Spleen (tissue), 11 donors: ENCODE measurements around the gene TNPO1. TPM values are rescaled to one million over a fixed set of nuclear protein-coding genes. Genes with fewer than 3 reads are reported as not detected.

Experiments
- DNase-seq: peaks from one replicate; pipeline ENCODE4 v3.0.0-alpha.2; 2020
- H3K27ac ChIP-seq, 8 donors: fragments of 200-600 bp; sonication (generic) in 7 of 8; 1 replicate in 4 of 8; 2 replicates in 4 of 8; pipeline versions ENCODE4 v1.5.0 to v1.8.0; 2016 to 2021; ENCODE audit warnings: inconsistent platforms in 4 of 8, mild to moderate bottlenecking in 4 of 8, moderate library complexity in 1 of 8
- H3K27me3 ChIP-seq, 7 donors: fragments of 200-600 bp; sonication (generic) in 6 of 7; replicated peaks in 1 of 7; 1 replicate in 4 of 7; 2 replicates in 3 of 7; pipeline versions ENCODE4 v1.5.0 to v1.8.0; 2016 to 2021; ENCODE audit warnings: inconsistent platforms in 3 of 7, mild to moderate bottlenecking in 1 of 7
- H3K36me3 ChIP-seq, 6 donors: fragments of 200-600 bp; sonication (generic) in 5 of 6; 1 replicate in 4 of 6; 2 replicates in 2 of 6; pipeline versions ENCODE4 v1.5.0 to v1.8.0; 2016 to 2021; ENCODE audit warnings: inconsistent platforms in 2 of 6
- H3K4me1 ChIP-seq, 6 donors: fragments of 200-600 bp; sonication (generic) in 5 of 6; 1 replicate in 3 of 6; 2 replicates in 3 of 6; pipeline versions ENCODE4 v1.5.0 to v1.8.0; 2016 to 2021; ENCODE audit warnings: inconsistent platforms in 3 of 6
- H3K4me3 ChIP-seq, 8 donors: fragments of 200-600 bp; sonication (generic) in 7 of 8; 1 replicate in 4 of 8; 2 replicates in 4 of 8; pipeline versions ENCODE4 v1.5.0 to v1.8.0; 2016 to 2021; ENCODE audit warnings: inconsistent platforms in 4 of 8, mild to moderate bottlenecking in 4 of 8, moderate library complexity in 2 of 8
- H3K9me3 ChIP-seq, 8 donors: fragments of 200-600 bp; sonication (generic) in 7 of 8; 1 replicate in 4 of 8; 2 replicates in 4 of 8; pipeline versions ENCODE4 v1.5.0 to v1.8.0; 2016 to 2021; ENCODE audit warnings: inconsistent platforms in 4 of 8
- CTCF ChIP-seq, 11 experiments: fragments of 200-600 bp in 7 of 11; fragments of 450-650 bp in 4 of 11; sonication (generic) in 4 of 11; IDR thresholded peaks in 8 of 11; conservative IDR thresholded peaks in 3 of 11; 1 replicate in 7 of 11; 2 replicates in 4 of 11; pipeline versions ENCODE4 v1.4.0 to v1.8.0; 2016 to 2021; ENCODE audit warnings: antibody characterized with exemption in 11 of 11, inconsistent platforms in 4 of 11, mild to moderate bottlenecking in 1 of 11
- POLR2A ChIP-seq, 3 donors: fragments of 450-650 bp; IDR thresholded peaks; one replicate each; pipeline ENCODE4 v1.5.1; 2017; ENCODE audit warnings: antibody characterized with exemption in 3 of 3, mild to moderate bottlenecking in 1 of 3
- POLR2AphosphoS5 ChIP-seq, 3 donors: sonication (generic); formaldehyde crosslinking; IDR thresholded peaks; one replicate each; pipeline ENCODE4 v1.5.1; 2017; ENCODE audit warnings: antibody characterized with exemption in 3 of 3
- WGBS, 5 donors: extraction: QIAGEN DNeasy Blood & Tissue Kit in 3 of 5; methylation state at CpG; one replicate each; pipeline versions ENCODE4 v1.1.5 to v1.1.7; 2013 to 2018; 5-methylcytosine and 5-hydroxymethylcytosine counted together
- intact Hi-C: fragments of 100-400 bp; cut with DNase I; formaldehyde crosslinking; loops from one replicate; pipeline ENCODE4 v1.15.0; 2023; ENCODE audit warnings: low total_unique reads
- polyA plus RNA-seq, 3 donors: library from polyadenylated mRNA; stranded (reverse); fragments of 200-250 nt; gene quantifications; one replicate each; pipeline ENCODE4 v1.2.1, GENCODE V29; 2013
- total RNA-seq, 7 donors: library from RNA; depleted of rRNA in 3 of 7; stranded (reverse); fragments of >200 nt in 3 of 7; fragmentation: NEBNext Ultra II Directional in 4 of 7; extraction: Animal tissue kit (Norgen Biotek cat#: 25700) in 4 of 7; gene quantifications; one replicate each; pipeline versions ENCODE4 v1.1.0 to v1.2.1, GENCODE V29; 2016 to 2021
- donor health status: healthy with polysubstance abuse.
- donor health status: DM: no; HTN: no; CAD: no; lungs with moderate emphysema.
- donor health status: DM: no; HTN: no; CAD: no.
- donor health status: Bipolar disorder and iron deficiency.
- donor health status: healthy.
- donor health status: DM: no; HTN: no; CAD: no.
- donor health status: DM: yes; HTN: yes; CAD: no.

TNPO1 gene
- total and polyA plus RNA-seq, 10 donors: 5.7 to 192 (median 85.7) TPM

GRCh38 chr5:72884892-72885291 is 68.4 kb downstream of the TNPO1 start:
- TF ChIP-seq POLR2AphosphoS5 (IDR thresholded peaks at IDR 0.05) (no peak), CTCF (IDR thresholded peaks at IDR 0.05 in 8 of 11, conservative IDR thresholded peaks at IDR 0.05 in 3 of 11) (no peak), POLR2A (IDR thresholded peaks at IDR 0.05) (no peak)
- H3K36me3 ChIP-seq: peaks cover 0 to 100% (median 84%) of the 10 kb centered on the region in 6 donors
- no peak overlapping the region for H3K4me3 ChIP-seq
- intact Hi-C loops: no loop called here
- no peak for DNase-seq
- 80 to 94% (median 90%) methylated on average over 1 of the region's 1 CpG for WGBS, 5 donors
- peaks cover 0 to 6% (median 0%) of the 10 kb centered on the region in 6 donors for H3K4me1 ChIP-seq
- H3K27me3 ChIP-seq: no peaks in the 10 kb centered on the region
- no peaks in the 10 kb centered on the region for H3K9me3 ChIP-seq
- H3K27ac ChIP-seq: peak overlapping the region in 1 of 8 donors; percentile 10

GRCh38 chr5:72885824-72886223 is 69.4 kb downstream of the TNPO1 start:
- Histone ChIP-seq H3K4me1 (peaks cover 0 to 6% (median 0%) of the 10 kb centered on the region in 6 donors), H3K4me3 (no peak overlapping the region), H3K27ac (no peak overlapping the region), H3K36me3 (peaks cover 0 to 100% (median 89%) of the 10 kb centered on the region in 6 donors), H3K27me3 (no peaks in the 10 kb centered on the region), H3K9me3 (no peaks in the 10 kb centered on the region)
- DNase-seq: no peak
- WGBS, 5 donors: 94 to 98% (median 95%) methylated on average over 4 of the region's 4 CpGs
- intact Hi-C loops: no loop called here
- TF ChIP-seq POLR2AphosphoS5 (IDR thresholded peaks at IDR 0.05) (no peak), POLR2A (IDR thresholded peaks at IDR 0.05) (no peak), CTCF (IDR thresholded peaks at IDR 0.05 in 8 of 11, conservative IDR thresholded peaks at IDR 0.05 in 3 of 11) (no peak)

GRCh38 chr5:72888595-72888994 is 72.1 kb downstream of the TNPO1 start:
- Histone ChIP-seq H3K36me3 (peaks cover 0 to 100% (median 94%) of the 10 kb centered on the region in 6 donors), H3K27ac (no peak overlapping the region), H3K27me3 (no peaks in the 10 kb centered on the region), H3K4me3 (no peak overlapping the region), H3K9me3 (no peaks in the 10 kb centered on the region), H3K4me1 (peaks cover 0 to 6% (median 0%) of the 10 kb centered on the region in 6 donors)
- intact Hi-C loops: no loop called here
- TF ChIP-seq POLR2AphosphoS5 (IDR thresholded peaks at IDR 0.05) (no peak), CTCF (IDR thresholded peaks at IDR 0.05 in 8 of 11, conservative IDR thresholded peaks at IDR 0.05 in 3 of 11) (no peak), POLR2A (IDR thresholded peaks at IDR 0.05) (no peak)
- WGBS, 5 donors: 62 to 77% (median 71%) methylated on average over 2 of the region's 2 CpGs
- DNase-seq: no peak

GRCh38 chr5:72889324-72889723 is 72.9 kb downstream of the TNPO1 start:
- no peak overlapping the region for H3K4me3 ChIP-seq
- peaks cover 0 to 100% (median 95%) of the 10 kb centered on the region in 6 donors for H3K36me3 ChIP-seq
- 96 to 99% (median 96%) methylated on average over 5 of the region's 5 CpGs for WGBS, 5 donors

More at GRCh38 chr5:72889324-72889723, 72.9 kb downstream of the TNPO1 start:
- no peak for DNase-seq
- no peaks in the 10 kb centered on the region for H3K9me3 ChIP-seq
- intact Hi-C loops: no loop called here
- TF ChIP-seq POLR2AphosphoS5 (IDR thresholded peaks at IDR 0.05) (no peak), CTCF (IDR thresholded peaks at IDR 0.05 in 8 of 11, conservative IDR thresholded peaks at IDR 0.05 in 3 of 11) (no peak), POLR2A (IDR thresholded peaks at IDR 0.05) (no peak)
- peaks cover 0 to 6% (median 0%) of the 10 kb centered on the region in 6 donors for H3K4me1 ChIP-seq
- H3K27ac ChIP-seq: no peak overlapping the region
- no peaks in the 10 kb centered on the region for H3K27me3 ChIP-seq
